BE2C (cell line): ENCODE measurements around the gene APOL6.
A peak's percentile ranks its signal among the peaks of the same experiment; 100 is the strongest.

Source experiments
- DNase-seq: peaks from one replicate; pipeline ENCODE4 v3.0.0-alpha.2; 2020
- H3K27me3 ChIP-seq: fragments of 250-450 bp; sonication (Bioruptor Pico); 2 replicates; pipeline ENCODE4 v1.5.1; 2020; ENCODE audit warnings: mild to moderate bottlenecking
- H3K36me3 ChIP-seq: fragments of 250-450 bp; sonication (Bioruptor Pico); 2 replicates; pipeline ENCODE4 v1.5.1; 2020; ENCODE audit warnings: mild to moderate bottlenecking
- H3K4me1 ChIP-seq: fragments of 250-450 bp; sonication (Bioruptor Pico); 2 replicates; pipeline ENCODE4 v1.5.1; 2020
- H3K4me3 ChIP-seq: 2 replicates; pipeline ENCODE4 v1.5.1; 2011; ENCODE audit warnings: low read depth, low read length
- H3K9me3 ChIP-seq: fragments of 250-450 bp; sonication (Bioruptor Pico); 2 replicates; pipeline ENCODE4 v1.5.1; 2020
- TF ChIP-seq, protein P1 (sequence below): IDR thresholded peaks from 2 replicates; pipeline ENCODE4 v1.5.1; 2012; ENCODE audit warnings: mild to moderate bottlenecking, low read depth, low read length

Gene APOL6

DNA sequence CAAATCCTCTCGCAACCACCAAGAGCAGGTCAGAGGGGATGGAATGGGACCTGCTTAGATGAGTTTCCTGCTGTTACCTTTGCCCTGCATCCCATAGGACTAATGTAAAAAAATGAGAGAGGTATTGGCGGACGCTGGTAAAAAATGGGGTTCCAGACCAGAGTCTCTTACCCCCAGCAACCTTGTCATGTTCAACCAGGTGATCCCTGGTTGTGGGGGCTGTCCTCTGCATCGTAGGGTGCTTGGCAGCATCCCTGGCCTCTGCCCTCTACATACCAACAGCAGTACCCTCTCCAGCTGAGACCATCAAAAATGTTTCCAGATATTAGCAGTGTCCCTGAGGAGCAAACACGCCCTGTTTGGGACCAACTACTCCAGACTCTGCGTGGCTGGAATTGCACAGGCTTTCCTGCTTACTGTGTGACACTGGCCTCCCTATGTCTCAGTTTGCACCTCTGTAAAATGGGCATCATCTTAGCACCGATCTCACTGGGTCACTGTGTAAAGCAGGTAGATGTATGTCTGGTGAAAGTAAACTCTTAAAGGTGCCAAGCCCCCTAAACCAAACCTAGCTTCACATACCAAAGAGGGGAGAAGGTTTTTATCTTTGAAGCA lies 1.5 kb downstream of the APOL6 start:
- Histone ChIP-seq H3K9me3 (no peaks in the 10 kb centered on the region), H3K4me1 (no peaks in the 10 kb centered on the region), H3K27me3 (peaks cover 11% of the 10 kb centered on the region), H3K36me3 (no peaks in the 10 kb centered on the region), H3K4me3 (no peak overlapping the region)
- TF ChIP-seq, protein P1, sequence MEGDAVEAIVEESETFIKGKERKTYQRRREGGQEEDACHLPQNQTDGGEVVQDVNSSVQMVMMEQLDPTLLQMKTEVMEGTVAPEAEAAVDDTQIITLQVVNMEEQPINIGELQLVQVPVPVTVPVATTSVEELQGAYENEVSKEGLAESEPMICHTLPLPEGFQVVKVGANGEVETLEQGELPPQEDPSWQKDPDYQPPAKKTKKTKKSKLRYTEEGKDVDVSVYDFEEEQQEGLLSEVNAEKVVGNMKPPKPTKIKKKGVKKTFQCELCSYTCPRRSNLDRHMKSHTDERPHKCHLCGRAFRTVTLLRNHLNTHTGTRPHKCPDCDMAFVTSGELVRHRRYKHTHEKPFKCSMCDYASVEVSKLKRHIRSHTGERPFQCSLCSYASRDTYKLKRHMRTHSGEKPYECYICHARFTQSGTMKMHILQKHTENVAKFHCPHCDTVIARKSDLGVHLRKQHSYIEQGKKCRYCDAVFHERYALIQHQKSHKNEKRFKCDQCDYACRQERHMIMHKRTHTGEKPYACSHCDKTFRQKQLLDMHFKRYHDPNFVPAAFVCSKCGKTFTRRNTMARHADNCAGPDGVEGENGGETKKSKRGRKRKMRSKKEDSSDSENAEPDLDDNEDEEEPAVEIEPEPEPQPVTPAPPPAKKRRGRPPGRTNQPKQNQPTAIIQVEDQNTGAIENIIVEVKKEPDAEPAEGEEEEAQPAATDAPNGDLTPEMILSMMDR = no peak
- DNase-seq = no peak

DNA sequence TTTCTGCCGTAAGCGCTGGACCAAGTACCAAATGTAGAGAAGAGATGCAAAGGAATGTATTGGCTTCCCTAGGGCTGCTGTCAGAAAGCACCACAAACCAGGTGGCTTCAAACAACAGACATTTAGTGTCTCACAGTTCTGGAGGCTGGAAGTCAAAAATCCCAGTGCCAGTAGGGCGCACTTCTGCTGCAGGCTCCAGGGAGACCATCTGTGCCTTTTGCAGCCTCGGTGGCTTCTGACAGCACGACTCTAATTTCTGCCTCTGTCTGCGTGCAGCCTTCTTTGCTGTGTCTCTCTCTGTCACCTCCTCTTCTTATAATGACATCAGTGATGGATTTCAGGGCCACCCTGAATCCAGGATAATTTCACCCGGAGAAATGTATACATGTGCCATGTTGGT lies 2.8 kb downstream of the APOL6 start:
- no peaks in the 10 kb centered on the region for H3K9me3 ChIP-seq
- no peaks in the 10 kb centered on the region; the same call in 1 of the 2 replicates for H3K4me1 ChIP-seq
- no peak overlapping the region for H3K4me3 ChIP-seq
- H3K36me3 ChIP-seq = no peaks in the 10 kb centered on the region
- TF ChIP-seq, protein P1 = no peak
- DNase-seq = no peak
- H3K27me3 ChIP-seq = peaks cover 17% of the 10 kb centered on the region

DNA sequence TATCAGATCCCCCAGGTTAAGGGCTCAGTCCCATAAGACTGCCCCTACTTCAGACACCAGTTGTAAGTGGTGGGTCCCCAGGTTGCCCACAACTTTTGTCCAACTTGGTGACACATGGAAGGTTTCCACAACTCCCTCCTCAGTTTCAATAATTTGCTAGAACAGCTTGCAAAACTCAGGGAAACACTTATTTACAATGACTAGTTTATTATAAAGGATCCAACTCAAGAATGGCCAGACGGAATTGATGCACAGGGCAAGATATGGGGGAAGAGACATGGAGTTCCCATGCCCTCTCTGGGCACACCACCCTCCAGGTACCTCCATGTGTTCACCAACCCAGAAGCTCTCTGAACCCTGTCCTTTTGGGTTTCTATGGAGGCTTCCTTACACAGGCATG lies 5.6 kb downstream of the APOL6 start:
- H3K9me3 ChIP-seq = no peaks in the 10 kb centered on the region; the same call in 1 of the 2 replicates
- H3K4me1 ChIP-seq = peaks cover 7% of the 10 kb centered on the region
- no peak overlapping the region for H3K4me3 ChIP-seq
- peaks cover 26% of the 10 kb centered on the region for H3K27me3 ChIP-seq
- no peaks in the 10 kb centered on the region for H3K36me3 ChIP-seq
- no peak for DNase-seq
- TF ChIP-seq, protein P1 = no peak

DNA sequence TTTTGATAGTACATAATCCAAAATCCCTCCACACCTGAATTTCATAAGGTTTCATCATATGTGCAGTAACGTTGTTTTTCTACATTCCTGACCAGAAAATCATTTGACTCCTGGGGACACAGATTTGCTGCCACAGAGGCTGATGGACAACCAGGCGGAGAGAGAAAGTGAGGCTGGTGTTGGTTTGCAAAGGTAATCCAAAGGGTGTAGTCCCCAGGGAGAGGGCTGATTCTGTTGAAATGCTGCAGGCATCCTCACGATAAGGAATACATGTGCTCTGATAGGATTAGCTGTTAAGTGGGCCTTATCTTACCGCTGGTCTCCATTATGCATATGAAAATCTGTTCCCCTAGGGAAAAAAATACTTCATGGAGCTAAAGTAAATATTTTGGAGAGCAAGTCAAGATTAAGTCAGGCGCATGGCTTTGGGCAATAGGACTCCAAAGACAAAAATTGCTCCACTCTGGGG lies 8.1 kb downstream of the APOL6 start:
- DNase-seq = peak; percentile 77

DNA sequence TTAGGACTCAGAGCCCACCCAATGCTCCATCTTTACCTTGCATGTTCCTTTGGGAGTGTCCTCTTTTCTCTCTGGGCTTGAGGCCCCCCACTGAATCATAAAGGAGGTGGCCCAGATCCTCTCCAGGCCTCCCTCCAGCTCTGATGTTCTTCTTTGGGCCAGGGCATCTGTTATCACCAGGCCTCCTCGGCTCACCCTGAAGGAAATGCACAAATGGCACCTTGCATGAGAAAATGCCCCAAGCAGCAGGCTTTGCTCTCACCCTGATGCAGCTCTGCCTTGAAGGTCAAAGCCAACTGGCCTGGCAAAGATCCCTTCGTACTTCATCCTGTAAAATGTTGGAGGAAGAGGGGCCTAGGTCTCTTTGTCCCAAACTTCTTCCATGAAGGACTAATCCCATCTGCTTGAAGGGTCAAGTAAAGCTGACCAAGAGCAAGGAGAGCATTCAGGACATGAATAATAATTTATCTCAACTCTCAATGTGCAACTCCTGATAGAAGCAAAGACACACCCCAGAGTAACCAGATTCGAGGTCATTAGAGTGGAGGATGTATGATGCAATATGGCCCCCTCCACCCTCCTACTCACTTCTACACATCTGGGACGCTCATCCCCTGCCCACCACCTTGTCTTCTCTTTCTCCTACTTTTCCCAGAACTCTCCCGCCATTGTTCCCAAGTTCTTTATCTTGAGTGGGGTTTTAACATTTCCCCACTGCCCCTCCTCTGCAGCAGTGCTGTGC lies 9.5 kb downstream of the APOL6 start:
- Histone ChIP-seq H3K4me1 (peaks cover 7% of the 10 kb centered on the region), H3K9me3 (peaks cover 2% of the 10 kb centered on the region), H3K36me3 (no peaks in the 10 kb centered on the region), H3K27me3 (peaks cover 34% of the 10 kb centered on the region), H3K4me3 (no peak overlapping the region)
- TF ChIP-seq, protein P1 = no peak
- no peak for DNase-seq

More for the DNA sequence above, 8.1 kb downstream of the APOL6 start:
- no peaks in the 10 kb centered on the region for H3K36me3 ChIP-seq
- TF ChIP-seq, protein P1 = no peak
- H3K27me3 ChIP-seq = peaks cover 34% of the 10 kb centered on the region
- H3K9me3 ChIP-seq = peaks cover 2% of the 10 kb centered on the region
- H3K4me1 ChIP-seq = peaks cover 7% of the 10 kb centered on the region
- H3K4me3 ChIP-seq = no peak overlapping the region; the same call in 1 of the 2 replicates
